NAMALWA (cell line): ENCODE results near the gene ZNF35.
"Not testable (repeated sequence)": the region's sequence is repeated elsewhere in the genome, so short reads cannot be mapped to it uniquely, and the experiment has no call there.

Experiments
- DNase-seq: peaks from one replicate; pipeline ENCODE4 v3.0.0-alpha.2; 2015; ENCODE audit warnings: low spot score

The ZNF35 gene

DNA sequence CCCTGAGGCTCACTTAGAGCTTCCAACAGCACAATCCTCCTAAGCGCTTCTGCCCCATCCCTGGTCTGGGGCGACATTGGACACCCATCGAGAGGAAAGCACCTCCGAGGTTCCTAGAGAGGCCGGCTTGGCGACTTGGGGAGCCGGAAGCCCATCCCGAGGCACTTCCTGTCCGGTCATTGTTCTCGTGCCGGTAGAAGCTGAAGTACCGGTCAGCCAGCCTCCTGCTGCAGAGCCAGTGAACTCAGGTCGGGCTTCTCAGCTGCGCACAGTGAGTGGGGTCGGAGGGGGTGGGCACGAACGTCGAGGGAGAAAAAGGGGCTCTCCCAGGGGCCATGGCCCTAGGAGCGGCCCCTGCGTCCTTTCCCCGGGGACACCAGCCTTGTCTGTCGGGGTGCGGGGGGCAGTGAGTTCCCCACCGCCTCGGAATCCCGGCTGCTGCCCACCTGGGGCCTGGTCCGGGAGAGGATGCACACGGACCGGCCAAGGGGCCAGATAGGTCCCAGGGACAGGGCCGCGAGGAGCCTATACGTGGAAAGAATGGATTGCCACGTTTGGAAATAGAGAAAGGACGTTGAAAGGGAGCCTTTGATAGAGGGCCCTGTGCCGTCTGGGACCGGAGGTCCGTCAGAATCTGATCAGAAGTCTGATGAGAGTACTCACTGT lies at the start of gene ZNF35:
Gene ZNF35 (plus strand): TSS at position 169 of the 666 bp plus-strand sequence. CDS start 2,336 bp downstream, outside the sequence.
- peak; percentile 69 for DNase-seq

DNA sequence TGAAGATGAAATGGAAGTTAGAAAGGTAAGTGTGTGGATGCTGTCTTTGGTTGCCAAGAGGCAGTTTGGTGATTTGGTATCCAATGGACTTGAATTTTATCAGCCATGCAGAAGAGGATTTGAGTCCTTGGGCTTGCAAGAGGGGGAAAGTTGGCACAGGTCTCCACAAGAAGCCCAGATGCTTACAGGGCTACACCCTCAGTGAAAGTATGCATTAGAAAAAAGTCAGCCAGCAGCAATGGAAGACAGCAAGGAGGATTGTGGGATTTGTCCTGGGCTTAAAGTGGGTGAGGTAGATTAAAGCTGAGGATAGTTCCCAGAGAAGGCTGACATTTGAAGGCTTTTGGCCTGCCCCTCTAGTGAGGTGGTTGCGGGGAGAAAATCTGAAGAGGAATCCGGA lies 46.8 kb upstream of the ZNF35 start:
- no peak for DNase-seq

DNA sequence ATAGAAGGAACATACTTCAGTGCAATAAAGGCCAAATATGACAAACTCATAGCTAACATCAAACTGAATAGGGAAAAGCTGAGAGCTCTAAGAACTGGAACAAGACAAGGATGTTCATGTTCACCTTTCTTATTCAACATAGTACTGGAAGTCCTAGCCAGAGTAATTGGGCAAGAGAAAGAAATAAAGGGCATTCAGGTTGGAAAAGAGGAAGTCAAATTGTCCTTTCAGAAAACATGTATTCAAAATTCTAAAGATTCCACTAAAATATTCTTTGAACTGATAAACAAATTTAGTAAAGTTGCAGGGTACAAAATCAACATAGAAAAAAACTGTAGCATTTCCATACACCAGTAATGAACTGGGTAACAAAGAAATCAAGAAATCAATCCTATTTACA lies 35.9 kb upstream of the ZNF35 start:
- no peak for DNase-seq

DNA sequence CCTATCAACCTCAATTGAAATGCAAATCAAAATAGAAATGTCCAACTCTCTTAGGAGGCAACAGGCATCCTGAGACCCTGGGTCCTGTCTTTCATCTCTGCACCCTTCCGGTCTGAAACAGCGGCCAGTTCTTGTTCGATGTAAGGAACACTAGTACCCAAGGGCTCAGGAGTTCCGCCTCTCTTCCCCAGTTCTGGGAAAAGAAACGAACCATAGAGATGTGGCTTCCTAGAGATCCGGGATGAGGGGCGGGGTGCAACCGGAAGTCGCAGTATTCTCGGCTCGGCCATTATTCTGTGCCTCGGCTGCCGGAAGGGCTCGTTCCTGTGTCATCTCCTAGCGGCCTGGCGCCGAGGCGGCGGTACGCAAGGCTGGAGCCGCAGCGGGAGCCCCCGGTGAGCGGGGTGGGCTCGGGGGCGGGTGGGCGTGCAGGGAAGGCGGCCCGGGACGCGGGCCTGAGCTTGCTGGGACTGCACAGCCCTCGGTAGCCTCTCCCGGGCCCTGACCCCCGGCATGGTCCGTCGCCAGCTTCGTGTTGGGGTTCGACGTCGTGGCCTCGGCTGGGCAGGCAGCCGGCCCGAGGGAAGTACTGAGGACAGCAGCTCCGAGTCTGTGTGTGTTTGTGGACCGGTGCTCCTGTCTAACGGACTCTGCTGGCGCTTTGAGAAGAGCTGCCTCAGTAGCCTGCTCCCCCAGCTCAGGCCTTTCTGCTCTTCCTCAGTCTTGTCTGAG lies 23.6 kb upstream of the ZNF35 start, which contains the start of gene ZNF197:
Gene ZNF197 (plus strand): TSS at position 288 of the 732 bp plus-strand sequence. CDS start 4,119 bp downstream, outside the sequence.
- peak; percentile 66 for DNase-seq

DNA sequence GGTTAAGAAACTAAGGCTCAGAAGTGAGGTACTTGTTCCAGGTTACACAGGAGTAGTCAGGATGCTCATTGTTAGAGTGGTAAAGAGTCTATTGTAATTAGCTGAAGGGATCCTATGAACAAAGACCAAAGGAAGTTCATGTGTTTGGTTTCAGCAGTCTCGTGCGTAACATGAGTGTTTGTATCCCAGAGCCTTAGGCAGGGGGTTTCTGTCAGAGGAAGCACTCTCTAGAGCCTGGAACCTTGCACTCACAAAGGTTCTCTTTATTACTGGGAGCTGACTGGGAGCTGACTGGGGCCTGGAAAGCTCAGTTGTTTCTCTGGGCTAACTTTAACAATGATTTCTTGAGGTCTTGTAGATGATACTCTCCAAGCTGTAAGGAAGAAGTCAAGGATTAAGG lies 19.8 kb upstream of the ZNF35 start:
- DNase-seq, result no peak

DNA sequence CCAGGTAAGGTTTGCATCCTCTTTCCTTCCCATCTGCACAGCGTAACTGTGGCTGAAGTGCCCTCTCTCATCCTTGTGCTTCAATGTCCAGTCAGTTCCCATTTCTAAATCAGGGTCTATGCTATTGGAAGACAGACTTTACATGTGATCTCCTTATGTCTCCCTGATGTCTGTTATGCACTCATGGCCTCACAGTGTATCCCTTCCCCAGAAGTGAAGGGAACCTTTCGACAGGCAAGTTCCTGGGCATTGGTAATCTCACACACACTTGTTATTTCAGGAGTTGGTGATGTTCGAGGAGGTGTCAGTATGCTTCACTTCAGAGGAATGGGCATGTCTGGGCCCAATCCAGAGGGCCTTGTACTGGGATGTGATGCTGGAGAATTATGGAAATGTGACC lies 16.3 kb upstream of the ZNF35 start:
- DNase-seq, result no peak

DNA sequence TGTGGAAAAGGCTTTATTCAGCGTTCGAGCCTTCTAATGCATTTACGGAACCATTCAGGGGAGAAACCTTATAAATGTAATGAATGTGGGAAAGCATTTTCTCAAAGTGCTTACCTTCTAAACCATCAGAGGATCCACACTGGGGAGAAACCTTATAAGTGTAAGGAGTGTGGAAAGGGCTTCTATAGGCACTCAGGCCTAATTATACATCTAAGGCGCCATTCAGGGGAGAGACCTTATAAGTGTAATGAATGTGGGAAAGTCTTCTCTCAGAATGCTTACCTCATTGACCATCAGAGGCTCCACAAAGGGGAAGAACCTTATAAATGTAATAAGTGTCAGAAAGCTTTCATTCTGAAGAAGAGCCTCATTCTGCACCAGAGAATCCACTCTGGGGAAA lies 6.2 kb upstream of the ZNF35 start:
- no peak for DNase-seq

DNA sequence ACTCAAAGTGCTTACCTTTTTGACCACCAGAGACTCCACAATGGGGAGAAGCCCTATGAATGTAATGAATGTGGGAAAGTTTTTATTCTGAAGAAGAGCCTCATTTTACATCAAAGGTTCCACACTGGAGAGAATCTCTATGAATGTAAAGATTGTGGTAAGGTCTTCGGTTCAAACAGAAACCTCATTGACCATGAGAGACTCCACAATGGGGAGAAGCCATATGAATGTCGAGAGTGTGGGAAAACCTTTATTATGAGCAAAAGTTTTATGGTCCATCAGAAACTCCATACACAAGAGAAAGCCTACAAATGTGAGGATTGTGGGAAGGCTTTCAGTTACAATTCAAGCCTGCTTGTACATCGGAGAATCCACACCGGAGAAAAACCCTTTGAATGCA lies 5.5 kb upstream of the ZNF35 start:
- no peak for DNase-seq

DNA sequence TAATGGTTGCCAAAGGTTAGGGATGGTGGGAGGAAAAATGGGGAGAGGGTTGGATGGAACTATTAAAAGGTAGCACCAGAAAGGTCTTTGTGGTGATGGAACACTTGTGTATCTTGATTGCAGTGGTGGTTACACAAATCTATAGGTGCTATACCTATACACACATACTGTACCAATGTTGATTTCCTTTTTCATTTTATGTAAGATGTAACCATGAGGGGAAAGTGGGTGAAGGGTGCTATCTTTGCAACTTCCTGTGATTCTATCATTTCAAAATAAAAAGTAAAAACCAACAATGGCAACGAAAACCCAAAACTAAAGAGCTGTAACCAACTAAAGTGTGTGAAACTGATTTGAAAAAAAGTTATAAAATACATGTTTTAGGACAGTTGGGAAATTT lies 761 bp upstream of the ZNF35 start:
- DNase-seq, result peak; percentile 4

DNA sequence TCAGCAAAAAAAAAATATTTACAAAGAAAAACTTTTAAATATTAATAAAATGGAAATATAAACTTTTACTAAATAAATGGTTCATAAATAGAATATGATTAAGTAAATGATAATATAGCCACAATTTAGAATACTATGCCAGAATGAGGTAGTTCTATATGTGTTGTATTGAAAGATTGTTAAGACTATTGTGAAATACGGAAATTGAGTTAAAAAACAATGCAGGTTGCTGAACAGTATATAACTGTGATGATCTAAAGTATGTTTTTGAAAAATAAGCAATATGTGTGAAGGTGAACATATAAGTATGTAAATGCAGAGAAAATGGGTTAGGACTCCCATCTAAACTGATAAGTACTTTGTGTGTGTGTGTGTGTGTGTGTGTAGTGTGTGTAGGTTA lies 1.2 kb downstream of the ZNF35 start:
- no peak for DNase-seq

DNA sequence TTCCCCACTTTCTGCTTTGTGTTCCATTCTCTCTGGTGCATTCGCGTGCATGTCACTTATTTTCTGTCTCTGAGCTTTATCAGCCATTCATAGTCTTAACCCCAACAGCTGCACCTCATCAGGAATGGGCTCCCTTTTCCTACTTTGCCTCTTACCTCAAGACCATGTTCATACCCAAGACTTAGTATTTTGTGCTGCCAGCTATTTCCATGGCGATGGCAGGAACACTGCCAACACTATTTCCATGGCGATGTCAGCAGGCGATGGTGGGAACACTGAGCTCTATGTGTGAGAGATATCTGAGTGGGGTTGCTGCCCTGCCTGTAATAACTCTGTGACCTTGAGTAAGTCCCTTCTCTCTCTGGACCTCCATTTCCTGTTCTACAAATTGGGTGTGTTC lies 5.5 kb downstream of the ZNF35 start:
- DNase-seq, result no peak

DNA sequence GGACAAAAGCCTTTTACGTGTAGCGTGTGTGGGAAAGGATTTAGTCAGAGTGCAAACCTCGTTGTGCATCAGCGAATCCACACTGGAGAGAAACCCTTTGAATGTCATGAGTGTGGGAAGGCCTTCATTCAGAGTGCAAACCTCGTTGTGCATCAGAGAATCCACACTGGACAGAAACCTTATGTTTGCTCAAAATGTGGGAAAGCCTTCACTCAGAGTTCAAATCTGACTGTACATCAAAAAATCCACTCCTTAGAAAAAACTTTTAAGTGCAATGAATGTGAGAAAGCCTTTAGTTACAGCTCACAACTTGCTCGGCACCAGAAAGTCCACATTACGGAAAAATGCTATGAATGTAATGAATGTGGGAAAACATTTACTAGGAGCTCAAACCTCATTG lies 10.5 kb downstream of the ZNF35 start:
- DNase-seq, result no peak

DNA sequence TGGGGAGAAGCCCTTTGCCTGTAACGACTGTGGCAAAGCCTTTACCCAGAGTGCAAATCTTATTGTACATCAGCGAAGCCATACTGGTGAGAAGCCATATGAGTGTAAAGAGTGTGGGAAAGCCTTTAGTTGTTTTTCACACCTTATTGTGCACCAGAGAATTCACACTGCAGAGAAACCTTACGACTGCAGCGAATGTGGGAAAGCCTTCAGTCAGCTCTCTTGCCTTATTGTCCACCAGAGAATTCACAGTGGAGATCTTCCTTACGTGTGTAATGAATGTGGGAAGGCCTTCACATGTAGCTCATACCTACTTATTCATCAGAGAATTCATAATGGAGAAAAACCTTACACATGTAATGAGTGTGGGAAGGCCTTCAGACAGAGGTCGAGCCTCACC lies 10.9 kb downstream of the ZNF35 start:
- DNase-seq, result no peak

DNA sequence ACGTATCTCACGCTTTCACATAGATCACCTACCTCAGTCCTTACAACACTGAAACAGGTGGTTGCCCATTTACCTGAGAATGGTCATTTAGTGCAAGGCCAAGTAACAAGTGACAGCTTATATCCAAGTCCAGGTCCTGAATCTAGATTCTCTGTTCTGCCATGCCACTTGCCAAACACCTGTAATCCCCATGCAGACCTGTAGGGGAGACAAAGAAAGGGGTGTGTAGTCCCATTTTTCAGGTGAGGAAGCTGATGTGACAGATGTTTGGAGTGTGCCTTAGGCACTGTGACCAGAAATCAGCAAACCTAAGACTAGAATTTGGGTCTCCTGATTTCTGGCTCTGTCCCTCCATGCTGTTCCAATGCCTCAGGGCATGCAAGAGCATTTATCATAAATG lies 12.7 kb downstream of the ZNF35 start:
- peak; percentile 36 for DNase-seq

DNA sequence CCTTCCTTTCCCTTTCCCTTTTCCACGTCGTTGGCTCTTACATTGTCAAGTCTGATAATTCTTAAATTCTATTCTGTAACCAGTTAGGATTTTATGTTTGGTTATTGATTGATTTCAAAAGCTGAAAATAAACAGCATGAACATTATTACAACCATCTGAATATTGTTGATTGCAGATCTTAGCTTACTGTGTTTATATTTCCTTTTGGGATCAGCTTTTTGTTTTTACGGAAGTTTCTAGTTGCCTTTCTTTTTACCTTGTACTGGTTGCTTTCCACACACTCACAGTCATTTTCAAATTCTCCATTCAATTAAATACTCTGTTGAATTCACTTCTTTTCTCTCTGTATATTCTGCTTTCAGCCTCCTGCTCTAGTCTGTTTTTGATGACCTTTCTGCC lies 16.6 kb downstream of the ZNF35 start:
- no peak for DNase-seq

DNA sequence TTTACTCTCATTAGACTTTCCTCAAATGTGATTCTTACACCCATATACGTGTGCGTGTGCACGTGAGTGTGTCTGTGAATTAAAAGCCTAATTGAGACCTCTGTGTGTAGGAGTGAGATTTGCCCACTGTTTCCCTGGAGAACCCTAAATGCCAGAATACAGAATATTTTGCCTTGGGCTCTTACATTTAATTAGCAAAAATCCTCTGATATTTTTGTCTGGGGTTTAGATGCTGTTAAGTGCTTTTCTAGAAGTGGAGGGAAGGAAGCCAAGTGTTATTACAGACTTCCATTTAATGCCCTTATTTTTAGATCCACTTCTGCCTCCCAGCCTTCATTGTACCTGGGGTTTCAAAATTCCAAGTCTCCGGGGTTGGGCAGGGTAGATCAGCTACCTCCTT lies 17.8 kb downstream of the ZNF35 start:
- no peak for DNase-seq

DNA sequence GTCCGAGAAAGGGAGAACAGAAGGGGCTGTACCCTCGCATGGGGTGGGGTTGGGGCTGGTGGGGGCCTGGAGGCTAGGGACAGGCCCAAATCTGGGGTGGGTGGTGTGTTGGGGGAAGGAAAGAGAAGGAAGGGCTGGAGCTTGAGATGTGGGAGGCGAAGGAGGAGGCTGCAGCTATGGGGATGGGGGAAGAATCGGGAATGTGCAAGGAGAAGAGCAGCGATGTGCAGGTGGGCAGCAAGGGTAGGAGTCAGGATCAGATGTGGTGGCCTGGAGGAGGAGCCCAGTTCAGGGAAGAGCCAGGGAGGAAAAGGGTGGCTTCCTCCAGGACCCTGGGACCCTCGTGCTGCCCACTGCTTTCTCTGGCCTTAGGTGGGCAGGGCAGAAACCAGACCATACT lies 21.2 kb downstream of the ZNF35 start:
- no peak for DNase-seq

DNA sequence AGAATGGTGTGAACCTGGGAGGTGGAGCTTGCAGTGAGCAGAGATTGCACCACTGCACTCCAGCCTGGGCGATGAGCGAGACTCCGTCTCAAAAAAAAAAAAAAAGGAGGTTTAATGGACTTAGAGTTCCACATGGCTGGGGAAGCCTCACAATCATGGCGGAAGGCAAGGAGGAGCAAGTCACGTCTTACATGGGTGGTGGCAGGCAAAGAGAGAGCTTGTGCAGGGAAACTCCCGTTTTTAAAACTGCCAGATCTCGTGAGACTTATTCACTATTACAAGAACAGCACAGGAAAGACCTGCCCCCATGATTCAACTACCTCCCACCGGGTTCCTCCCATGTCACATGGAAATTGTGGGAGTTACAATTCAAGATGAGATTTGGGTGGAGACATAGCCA lies 24.9 kb downstream of the ZNF35 start:
- not testable (repeated sequence) for DNase-seq

DNA sequence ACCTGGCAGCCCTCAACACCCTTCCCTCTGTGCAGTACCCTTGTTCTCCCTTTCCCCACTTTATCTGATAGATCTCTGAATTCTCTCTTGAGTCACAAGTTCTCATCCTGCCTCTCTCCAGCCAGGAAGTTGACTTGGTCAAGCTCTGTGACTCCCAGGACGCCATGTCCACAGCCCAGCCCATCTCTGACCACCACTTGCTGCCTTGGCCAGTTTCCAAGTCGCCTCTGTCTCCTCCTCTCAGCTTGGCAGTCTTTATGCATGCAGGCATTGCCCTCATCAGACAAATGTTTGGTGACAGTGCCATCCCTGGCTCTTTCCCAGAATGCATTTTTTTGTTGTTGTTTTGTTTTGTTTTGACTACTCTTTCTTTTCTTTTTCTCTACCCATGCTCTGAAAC lies 25.7 kb downstream of the ZNF35 start:
- no peak for DNase-seq

DNA sequence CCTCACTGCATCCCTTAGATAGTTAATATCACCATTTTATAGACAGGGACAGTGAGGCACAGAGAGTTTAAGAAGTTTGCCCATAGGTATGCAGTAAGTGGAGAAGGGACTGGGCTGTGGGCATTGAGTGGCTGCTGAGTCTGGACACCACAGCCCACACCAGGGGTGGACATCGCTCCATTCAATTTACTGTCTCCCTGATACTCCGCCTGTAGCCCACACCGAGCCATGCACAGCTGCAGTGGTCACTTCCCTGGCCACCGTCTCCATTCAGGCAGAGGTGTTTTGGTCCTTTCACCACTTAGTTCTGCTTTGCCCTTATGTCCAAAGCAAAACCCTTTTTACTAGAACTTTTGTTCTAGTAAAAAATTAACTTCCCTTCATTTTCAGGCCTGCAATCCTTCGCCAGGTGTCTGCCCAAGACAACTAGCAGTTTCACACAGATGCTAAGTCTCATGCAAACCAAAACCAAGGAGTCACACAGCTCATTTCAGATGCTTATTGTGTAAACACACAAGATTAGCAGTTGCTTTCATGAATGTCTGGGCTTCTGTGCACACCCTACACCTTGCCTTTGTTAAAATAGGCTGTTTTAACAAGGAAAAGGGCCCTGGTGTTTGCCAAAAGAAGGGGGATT lies 30.1 kb downstream of the ZNF35 start:
- DNase-seq, result no peak

DNA sequence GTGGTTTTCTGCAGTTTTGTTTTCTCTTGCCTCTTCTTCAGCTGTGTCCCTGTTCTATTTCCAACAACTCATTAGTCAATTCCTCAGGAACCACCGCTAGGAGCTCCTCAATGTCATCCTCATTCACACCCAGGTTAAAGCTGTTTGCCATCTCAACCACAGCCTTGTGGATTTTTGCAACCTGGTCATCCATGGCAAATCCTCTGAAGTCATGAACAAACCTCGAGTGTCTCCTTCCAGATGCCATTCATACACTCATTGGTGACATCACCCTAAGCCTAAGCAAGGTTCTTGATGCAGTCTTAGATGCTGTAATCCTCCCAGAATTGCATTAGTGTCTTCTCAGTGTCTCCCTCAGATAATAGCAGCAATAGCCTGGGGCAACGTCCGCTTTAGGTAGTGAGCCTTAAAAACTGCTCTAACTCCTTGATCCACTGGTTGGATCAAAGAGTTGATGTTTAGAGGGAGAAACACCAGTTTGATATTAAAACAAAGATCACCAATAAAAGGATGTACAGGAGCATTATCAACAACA lies 32.5 kb downstream of the ZNF35 start:
- no peak for DNase-seq

DNA sequence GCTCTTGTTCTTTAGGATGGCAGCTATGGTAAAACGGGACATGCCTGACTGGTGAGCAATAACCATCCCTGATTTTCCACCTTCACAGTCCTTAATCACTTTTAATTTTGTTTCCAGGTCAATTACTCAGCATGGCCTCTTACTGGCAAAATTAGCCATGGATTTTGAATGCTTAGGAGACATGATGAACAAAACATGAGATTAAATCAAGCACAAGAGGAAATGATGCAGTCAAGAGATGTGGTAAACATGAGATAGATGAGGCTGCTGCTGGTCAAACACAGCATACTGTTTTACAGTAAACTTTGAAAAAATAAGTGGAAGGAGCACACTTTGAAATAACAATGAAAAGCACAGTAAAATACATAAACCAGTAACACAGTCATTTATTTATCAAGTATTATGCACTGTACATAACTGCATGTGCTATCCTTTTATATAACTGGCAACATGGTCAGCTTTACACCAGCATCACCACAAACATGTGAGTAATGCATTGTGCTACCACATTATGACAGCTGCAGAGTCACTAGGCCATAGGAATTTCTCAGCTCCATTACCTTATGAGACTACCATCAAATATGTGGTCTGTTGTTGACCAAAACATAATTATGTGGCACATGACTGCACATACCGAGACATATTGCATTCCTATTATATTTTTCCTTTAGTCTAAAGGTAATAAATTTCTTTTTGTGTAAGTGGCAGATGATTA lies 33.8 kb downstream of the ZNF35 start:
- no peak for DNase-seq
